ENCODE results near the gene HHATL.

GRCh38 chr3:42684632-42685362 lies 17.8 kb downstream of the HHATL start:
- TF ChIP-seq CTCF (IDR thresholded peaks at IDR 0.05) (no peak), ZNF423 (CRISPR knock-in tag; IDR thresholded peaks at IDR 0.05) (no peak), TCF7 (CRISPR knock-in tag; IDR thresholded peaks at IDR 0.05; ENCODE audit: low read depth) (no peak), CREM (CRISPR knock-in tag; IDR thresholded peaks at IDR 0.05) (no peak), KAT7 (CRISPR knock-in tag; IDR thresholded peaks at IDR 0.05; ENCODE audit: borderline replicate concordance) (no peak), ZNF416 (CRISPR knock-in tag; IDR thresholded peaks at IDR 0.05) (no peak), ZNF425 (CRISPR knock-in tag; conservative IDR thresholded peaks at IDR 0.05) (no peak)
- TF ChIP-seq, protein P1, sequence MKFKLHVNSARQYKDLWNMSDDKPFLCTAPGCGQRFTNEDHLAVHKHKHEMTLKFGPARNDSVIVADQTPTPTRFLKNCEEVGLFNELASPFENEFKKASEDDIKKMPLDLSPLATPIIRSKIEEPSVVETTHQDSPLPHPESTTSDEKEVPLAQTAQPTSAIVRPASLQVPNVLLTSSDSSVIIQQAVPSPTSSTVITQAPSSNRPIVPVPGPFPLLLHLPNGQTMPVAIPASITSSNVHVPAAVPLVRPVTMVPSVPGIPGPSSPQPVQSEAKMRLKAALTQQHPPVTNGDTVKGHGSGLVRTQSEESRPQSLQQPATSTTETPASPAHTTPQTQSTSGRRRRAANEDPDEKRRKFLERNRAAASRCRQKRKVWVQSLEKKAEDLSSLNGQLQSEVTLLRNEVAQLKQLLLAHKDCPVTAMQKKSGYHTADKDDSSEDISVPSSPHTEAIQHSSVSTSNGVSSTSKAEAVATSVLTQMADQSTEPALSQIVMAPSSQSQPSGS (CRISPR knock-in tag; IDR thresholded peaks at IDR 0.05; ENCODE audit: borderline replicate concordance, low read depth), result no peak
